Liver (tissue), 5 donors: ENCODE measurements around the gene HBA2. TPM values are rescaled to one million over a fixed set of nuclear protein-coding genes. Genes with fewer than 3 reads are reported as not detected.

Experiments used
- polyA plus RNA-seq, 2 donors: library from polyadenylated mRNA; stranded (reverse) in 1 of 2; unstranded in 1 of 2; fragments of 200-250 nt in 1 of 2; fragments of >200 nt in 1 of 2; fragmentation: Nextera tagmentation in 1 of 2; extraction: Ambion mirVana in 1 of 2; gene quantifications; one replicate each; pipeline versions ENCODE4 v1.2.1 to v1.2.3, GENCODE V29; 2013 to 2015
- small RNA-seq: library from RNA; depleted of rRNA; stranded (forward); fragments of <200 nt; gene quantifications from one replicate; pipeline ENCODE3, GENCODE V24; 2014
- total RNA-seq, 2 donors: library from RNA; depleted of rRNA; stranded (reverse); fragments of >200 nt; gene quantifications; one replicate each; pipeline ENCODE4 v1.2.3, GENCODE V29; 2014
- donor health status: healthy.
- donor health status: healthy.
- donor health status: healthy.

Gene HBA2
- total and polyA plus RNA-seq, 4 donors, result 2.8 to 36,951 (median 46.0) TPM

Small RNA genes within 50 kb of the gene (small RNA-seq; reads per million reads assigned to genes)
- not detected for gene RF00019

Other genes with a start within 250 kb of the HBA2 start
- 1 to 10 TPM; 2.8 to 8.3 TPM for gene POLR3K, start 119.3 kb upstream of the HBA2 start, total RNA-seq
- gene POLR3K, start 119.3 kb upstream of the HBA2 start, polyA plus RNA-seq, result 1 to 10 TPM; 6.5 to 9.8 TPM
- 10 to 100 TPM; 15.1 to 17.3 TPM for gene SNRNP25, start 119.0 kb upstream of the HBA2 start, total RNA-seq
- gene SNRNP25, start 119.0 kb upstream of the HBA2 start, polyA plus RNA-seq, result 10 to 100 TPM; 18.1 to 22.2 TPM
- gene RHBDF1, start 100.2 kb upstream of the HBA2 start, total RNA-seq, result 1 to 10 TPM; 2.1 to 6.2 TPM
- gene RHBDF1, start 100.2 kb upstream of the HBA2 start, polyA plus RNA-seq, result 1 to 10 TPM; 1.8 to 4.9 TPM
- 10 to 100 TPM; 25.4 to 84.1 TPM for gene MPG, start 94.7 kb upstream of the HBA2 start, total RNA-seq
- 10 to 100 TPM; 33.8 to 41.3 TPM for gene MPG, start 94.7 kb upstream of the HBA2 start, polyA plus RNA-seq
- gene NPRL3, start 34.2 kb upstream of the HBA2 start, total RNA-seq, result 10 to 100 TPM in 1 of 2 donors, 1 to 10 TPM in 1; 9.7 to 35.9 TPM
- 10 to 100 TPM in 1 of 2 donors, 1 to 10 TPM in 1; 5.3 to 10.3 TPM for gene NPRL3, start 34.2 kb upstream of the HBA2 start, polyA plus RNA-seq
- gene HBZ, start 20.2 kb upstream of the HBA2 start, total RNA-seq, result 10 to 100 TPM in 1 of 2 donors, not detected in 1; 55.8 TPM
- not detected for gene HBZ, start 20.2 kb upstream of the HBA2 start, polyA plus RNA-seq
- gene HBM, start 6.9 kb upstream of the HBA2 start, total RNA-seq, result 1,000 to 10,000 TPM in 1 of 2 donors, not detected in 1; 2,893 TPM
- under 1 TPM in 1 of 2 donors, not detected in 1; 0.28 TPM for gene HBM, start 6.9 kb upstream of the HBA2 start, polyA plus RNA-seq
- over 10,000 TPM in 1 of 2 donors, 1 to 10 TPM in 1; 3.5 to 19,034 TPM for gene HBA1, start 3.8 kb downstream of the HBA2 start, total RNA-seq
- gene HBA1, start 3.8 kb downstream of the HBA2 start, polyA plus RNA-seq, result 10 to 100 TPM; 18.5 to 41.6 TPM
- 10 to 100 TPM in 1 of 2 donors, not detected in 1; 50.9 TPM for gene HBQ1, start 7.6 kb downstream of the HBA2 start, total RNA-seq
- gene HBQ1, start 7.6 kb downstream of the HBA2 start, polyA plus RNA-seq, result not detected
- 10 to 100 TPM; 19.5 to 34.3 TPM for gene LUC7L, start 56.6 kb downstream of the HBA2 start, total RNA-seq
- 10 to 100 TPM; 11.5 to 19.8 TPM for gene LUC7L, start 56.6 kb downstream of the HBA2 start, polyA plus RNA-seq
- gene FAM234A, start 61.9 kb downstream of the HBA2 start, total RNA-seq, result 10 to 100 TPM; 26.6 to 29.0 TPM
- 10 to 100 TPM; 24.1 to 39.7 TPM for gene FAM234A, start 61.9 kb downstream of the HBA2 start, polyA plus RNA-seq
- gene RGS11, start 103.1 kb downstream of the HBA2 start, total RNA-seq, result 1 to 10 TPM in 1 of 2 donors, not detected in 1; 1.6 TPM
- gene RGS11, start 103.1 kb downstream of the HBA2 start, polyA plus RNA-seq, result under 1 TPM; 0.51 to 0.77 TPM
- gene ARHGDIG, start 107.7 kb downstream of the HBA2 start, total RNA-seq, result under 1 TPM in 1 of 2 donors, not detected in 1; 0.08 TPM
- not detected for gene ARHGDIG, start 107.7 kb downstream of the HBA2 start, polyA plus RNA-seq
- under 1 TPM in 1 of 2 donors, not detected in 1; 0.09 TPM for gene PDIA2, start 110.3 kb downstream of the HBA2 start, total RNA-seq
- under 1 TPM in 1 of 2 donors, not detected in 1; 0.03 TPM for gene PDIA2, start 110.3 kb downstream of the HBA2 start, polyA plus RNA-seq
- gene AXIN1, start 179.8 kb downstream of the HBA2 start, total RNA-seq, result 10 to 100 TPM in 1 of 2 donors, 1 to 10 TPM in 1; 9.4 to 10.3 TPM
- gene AXIN1, start 179.8 kb downstream of the HBA2 start, polyA plus RNA-seq, result 1 to 10 TPM; 2.0 to 6.5 TPM
- gene MRPL28, start 197.7 kb downstream of the HBA2 start, total RNA-seq, result 10 to 100 TPM; 28.3 to 41.5 TPM
- 10 to 100 TPM; 58.6 to 63.4 TPM for gene MRPL28, start 197.7 kb downstream of the HBA2 start, polyA plus RNA-seq
- 10 to 100 TPM; 34.4 to 41.7 TPM for gene PGAP6, start 209.1 kb downstream of the HBA2 start, total RNA-seq
- 10 to 100 TPM; 18.9 to 50.5 TPM for gene PGAP6, start 209.1 kb downstream of the HBA2 start, polyA plus RNA-seq
- gene NME4, start 224.3 kb downstream of the HBA2 start, total RNA-seq, result 10 to 100 TPM; 39.2 to 91.4 TPM
- 100 to 1,000 TPM in 1 of 2 donors, 10 to 100 TPM in 1; 76.4 to 118 TPM for gene NME4, start 224.3 kb downstream of the HBA2 start, polyA plus RNA-seq
- 100 to 1,000 TPM in 1 of 2 donors, 10 to 100 TPM in 1; 42.2 to 119 TPM for gene DECR2, start 229.0 kb downstream of the HBA2 start, total RNA-seq
- 100 to 1,000 TPM; 133 to 210 TPM for gene DECR2, start 229.0 kb downstream of the HBA2 start, polyA plus RNA-seq